Calu3 (cell line): ENCODE data around the gene ANGPTL3. TPM values are rescaled to one million over a fixed set of nuclear protein-coding genes. Genes with fewer than 3 reads are reported as not detected.

Experiments
- BruUV-seq: library from RNA; stranded (reverse); fragments of 400-500 nt; replicated peaks from 2 replicates; lab custom pipeline; 2021; lab: Mats Ljungman, UMichigan
- CTCF ChIA-PET: fragments of 300-600 bp; sonication (Branson Sonifier 250); formaldehyde crosslinking; loops from one replicate; lab custom pipeline; 2022; ENCODE audit warnings: antibody characterized with exemption; lab: Charles Lee
- DNase-seq: peaks from one replicate; pipeline ENCODE4 v3.0.0; 2022
- H3K27ac Mint-ChIP-seq: one replicate; pipeline ENCODE4 v1.8.0; 2022; ENCODE audit warnings: mixed read lengths; ENCODE audit not compliant: unreplicated experiment
- H3K27me3 Mint-ChIP-seq: one replicate; pipeline ENCODE4 v1.8.0; 2022; ENCODE audit warnings: mixed read lengths; ENCODE audit not compliant: unreplicated experiment
- H3K36me3 Mint-ChIP-seq: one replicate; pipeline ENCODE4 v1.8.0; 2022; ENCODE audit warnings: mild to moderate bottlenecking, moderate library complexity, mixed read lengths; ENCODE audit not compliant: insufficient read depth, unreplicated experiment
- H3K4me1 Mint-ChIP-seq: one replicate; pipeline ENCODE4 v1.8.0; 2022; ENCODE audit warnings: mild to moderate bottlenecking, low read depth, mixed read lengths; ENCODE audit not compliant: unreplicated experiment
- H3K4me3 Mint-ChIP-seq: one replicate; pipeline ENCODE4 v1.8.0; 2022; ENCODE audit warnings: mild to moderate bottlenecking, low read depth, moderate library complexity, mixed read lengths; ENCODE audit not compliant: unreplicated experiment
- H3K9me3 Mint-ChIP-seq: one replicate; pipeline ENCODE4 v1.8.0; 2022; ENCODE audit warnings: low read depth, mixed read lengths; ENCODE audit not compliant: unreplicated experiment
- CTCF ChIP-seq: fragments of 200-600 bp; IDR thresholded peaks from one replicate; pipeline ENCODE4 v1.8.0; 2022; ENCODE audit warnings: antibody characterized with exemption; ENCODE audit not compliant: unreplicated experiment
- intact Hi-C: fragments of 100-400 bp; cut with micrococcal nuclease; formaldehyde crosslinking; loops from one replicate; pipeline ENCODE4 v1.10.0; 2022; ENCODE audit not compliant: unreplicated experiment
- total RNA-seq: library from RNA; stranded (reverse); gene quantifications from 2 replicates; pipeline ENCODE4 v1.2.3, GENCODE V29; 2022

Gene ANGPTL3
- total RNA-seq, 1 experiment from 2014 or later: not detected

GRCh38 chr1:62654744-62655143 is 57.4 kb downstream of the ANGPTL3 start:
- TF ChIP-seq CTCF: no peak
- H3K27ac Mint-ChIP-seq: no peak overlapping the region
- H3K9me3 Mint-ChIP-seq: no peaks in the 10 kb centered on the region
- no peak overlapping the region for H3K4me3 Mint-ChIP-seq
- no peak for DNase-seq
- H3K4me1 Mint-ChIP-seq: no peaks in the 10 kb centered on the region
- no peaks in the 10 kb centered on the region for H3K36me3 Mint-ChIP-seq
- BruUV-seq: no TSS peak
- intact Hi-C loops: no loop called here
- CTCF ChIA-PET: no interaction called here
- no peaks in the 10 kb centered on the region for H3K27me3 Mint-ChIP-seq

Other genes starting within 250 kb of the ANGPTL3 start
- 44.7 and 49.8 TPM in 2 replicates for gene USP1, start 160.5 kb upstream of the ANGPTL3 start, total RNA-seq
- 37.3 and 48.6 TPM in 2 replicates for gene DOCK7, start 90.9 kb downstream of the ANGPTL3 start, total RNA-seq
- 9.1 and 12.4 TPM in 2 replicates for gene ATG4C, start 186.6 kb downstream of the ANGPTL3 start, total RNA-seq